ENCODE data around the gene MYOCOS. TPM values are rescaled to one million over a fixed set of nuclear protein-coding genes. Genes with fewer than 3 reads are reported as not detected.

Gene MYOCOS
- total RNA-seq, 1 experiment from 2014 or later: not detected

DNA sequence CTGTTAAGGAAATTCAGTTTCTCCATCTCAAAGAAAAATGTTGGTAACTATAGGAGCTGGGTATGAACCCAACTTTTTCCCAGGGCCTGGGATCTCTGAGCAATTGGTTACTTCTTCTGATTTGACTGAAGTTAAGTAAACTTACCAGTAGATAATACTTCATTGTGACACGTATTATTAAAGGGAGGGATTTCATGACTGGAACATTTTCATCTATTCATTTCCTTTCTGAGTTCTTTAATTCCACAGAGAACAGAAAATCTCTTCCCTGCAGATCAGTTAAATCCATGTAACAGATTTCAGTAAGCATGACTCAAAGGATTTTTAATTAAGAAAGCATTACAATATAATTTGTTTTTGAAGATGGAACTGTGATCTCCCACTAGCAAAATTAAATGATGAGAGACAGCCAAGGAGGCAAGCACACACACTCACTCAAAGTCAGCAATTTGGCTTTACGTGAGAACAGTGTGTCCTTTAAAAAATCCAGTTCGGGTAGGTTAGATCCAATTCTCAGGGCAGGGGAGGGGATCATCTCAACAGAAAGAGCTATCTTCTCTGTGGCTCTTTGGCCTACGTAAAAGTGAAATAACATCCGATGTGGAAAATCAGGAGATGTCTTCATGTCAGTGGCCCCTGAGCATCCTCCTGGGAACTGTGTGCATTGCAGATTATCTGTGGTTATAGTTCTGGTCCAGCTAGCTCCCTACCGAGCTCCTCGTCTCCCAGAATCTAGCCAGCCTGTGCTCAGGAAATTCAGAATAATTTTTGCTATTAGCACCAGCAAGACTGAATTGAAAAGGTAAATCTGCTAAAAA, 41.2 kb downstream of the MYOCOS start:
- H3K9me2 ChIP-seq (replicated peaks; ENCODE audit: low read length): no peaks in the 10 kb centered on the region
- peaks cover 48% of the 10 kb centered on the region for H3K27me3 ChIP-seq (ENCODE audit: low read length)
- H3K27ac ChIP-seq (ENCODE audit: low read length): no peak overlapping the region
- H3K36me3 ChIP-seq (ENCODE audit: low read depth, low read length): no peaks in the 10 kb centered on the region
- ChIA-PET POLR2A (ENCODE audit: unreplicated experiment) (interaction anchor here (0.7 kb wide), 1 partner anchor 9 kb away, joined by 3 read pairs; no protein-coding TSS in a partner anchor), CTCF (interaction anchor here (0.6 kb wide), 1 partner anchor 95 kb away, joined by 3 read pairs; no protein-coding TSS in a partner anchor)
- H3K4me2 ChIP-seq (ENCODE audit: low read length): no peak overlapping the region
- no TSS peak for BruUV-seq (replicated peaks)
- TF ChIP-seq, protein P1, sequence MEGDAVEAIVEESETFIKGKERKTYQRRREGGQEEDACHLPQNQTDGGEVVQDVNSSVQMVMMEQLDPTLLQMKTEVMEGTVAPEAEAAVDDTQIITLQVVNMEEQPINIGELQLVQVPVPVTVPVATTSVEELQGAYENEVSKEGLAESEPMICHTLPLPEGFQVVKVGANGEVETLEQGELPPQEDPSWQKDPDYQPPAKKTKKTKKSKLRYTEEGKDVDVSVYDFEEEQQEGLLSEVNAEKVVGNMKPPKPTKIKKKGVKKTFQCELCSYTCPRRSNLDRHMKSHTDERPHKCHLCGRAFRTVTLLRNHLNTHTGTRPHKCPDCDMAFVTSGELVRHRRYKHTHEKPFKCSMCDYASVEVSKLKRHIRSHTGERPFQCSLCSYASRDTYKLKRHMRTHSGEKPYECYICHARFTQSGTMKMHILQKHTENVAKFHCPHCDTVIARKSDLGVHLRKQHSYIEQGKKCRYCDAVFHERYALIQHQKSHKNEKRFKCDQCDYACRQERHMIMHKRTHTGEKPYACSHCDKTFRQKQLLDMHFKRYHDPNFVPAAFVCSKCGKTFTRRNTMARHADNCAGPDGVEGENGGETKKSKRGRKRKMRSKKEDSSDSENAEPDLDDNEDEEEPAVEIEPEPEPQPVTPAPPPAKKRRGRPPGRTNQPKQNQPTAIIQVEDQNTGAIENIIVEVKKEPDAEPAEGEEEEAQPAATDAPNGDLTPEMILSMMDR (conservative IDR thresholded peaks at IDR 0.05; ENCODE audit: low read depth, low read length): no peak
- intact Hi-C loops (cut with micrococcal nuclease): no loop called here
- H2AFZ ChIP-seq (ENCODE audit: low read length): no peak overlapping the region
- peaks cover 13% of the 10 kb centered on the region for H3K4me1 ChIP-seq (ENCODE audit: insufficient read depth, low read length)
- no peaks in the 10 kb centered on the region for H3K79me2 ChIP-seq (ENCODE audit: low read length)
- H3K4me3 ChIP-seq (ENCODE audit: low read length): no peak overlapping the region
- no peak for DNase-seq
- H4K20me1 ChIP-seq (ENCODE audit: low read length): no peaks in the 10 kb centered on the region
- H3F3A ChIP-seq (ENCODE audit: low read length, unreplicated experiment): no peaks in the 10 kb centered on the region
- H3K9ac ChIP-seq (ENCODE audit: low read length): no peak overlapping the region
- no peak for ATAC-seq
- H3K9me3 ChIP-seq (ENCODE audit: low read length): no peaks in the 10 kb centered on the region

DNA sequence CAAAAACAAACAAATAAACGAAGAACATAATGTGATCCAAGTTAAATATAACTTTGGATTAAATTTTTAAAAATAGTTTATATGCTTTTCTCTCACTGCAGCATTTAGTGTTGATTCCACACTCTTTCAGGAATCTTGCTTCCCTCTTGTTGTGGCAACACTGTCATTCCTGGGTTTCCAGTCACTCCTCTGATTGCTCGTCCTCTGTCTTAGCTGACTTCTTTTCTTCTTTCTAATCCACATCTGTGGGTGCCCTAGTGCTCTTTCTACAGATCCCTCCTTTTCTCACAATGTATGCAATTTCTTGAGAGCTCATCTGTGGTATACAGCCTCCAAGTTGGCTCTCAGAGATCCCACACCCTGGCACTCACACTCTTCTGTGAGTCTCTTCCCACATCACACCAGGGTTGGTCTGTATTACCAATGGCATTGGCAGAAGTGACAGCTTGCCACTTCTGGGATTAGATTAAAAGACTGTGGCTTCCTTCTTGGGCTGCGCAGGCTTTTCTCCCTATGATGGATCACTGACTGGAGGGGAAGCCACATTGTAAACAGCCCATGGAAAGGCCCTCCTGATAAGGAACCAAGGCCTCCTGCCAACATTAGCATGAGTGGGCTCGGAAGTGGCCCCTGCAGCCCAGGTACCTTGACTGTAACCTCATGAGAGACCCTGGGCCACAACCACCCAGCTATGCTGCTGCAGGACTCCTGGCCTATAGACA, 42.0 kb downstream of the MYOCOS start:
- TF ChIP-seq EZH2 (IDR thresholded peaks at IDR 0.05; ENCODE audit: low read length, unreplicated experiment) (no peak), EZH2phosphoT487 (IDR thresholded peaks at IDR 0.05; ENCODE audit: borderline replicate concordance, low read length) (no peak)
- TF ChIP-seq, protein P1 (conservative IDR thresholded peaks at IDR 0.05; ENCODE audit: low read depth, low read length): no peak
- H3K9ac ChIP-seq (ENCODE audit: low read length): no peak overlapping the region
- no peak overlapping the region for H3K4me2 ChIP-seq (ENCODE audit: low read length)
- no peaks in the 10 kb centered on the region for H4K20me1 ChIP-seq (ENCODE audit: low read length)
- H3K79me2 ChIP-seq (ENCODE audit: low read length): no peaks in the 10 kb centered on the region
- BruUV-seq (replicated peaks): no TSS peak
- ChIA-PET CTCF (no interaction called here), POLR2A (ENCODE audit: unreplicated experiment) (interaction anchor here (0.7 kb wide), 1 partner anchor 10 kb away, joined by 3 read pairs; no protein-coding TSS in a partner anchor)
- no peaks in the 10 kb centered on the region for H3K9me2 ChIP-seq (replicated peaks; ENCODE audit: low read length)
- H3K4me1 ChIP-seq (ENCODE audit: insufficient read depth, low read length): peaks cover 13% of the 10 kb centered on the region
- H3K27me3 ChIP-seq (ENCODE audit: low read length): peaks cover 53% of the 10 kb centered on the region
- DNase-seq (no peak), ATAC-seq (no peak)
- H2AFZ ChIP-seq (ENCODE audit: low read length): no peak overlapping the region
- no peaks in the 10 kb centered on the region for H3F3A ChIP-seq (ENCODE audit: low read length, unreplicated experiment)
- intact Hi-C loops (cut with micrococcal nuclease): no loop called here
- no peaks in the 10 kb centered on the region for H3K9me3 ChIP-seq (ENCODE audit: low read length)
- no peak overlapping the region for H3K4me3 ChIP-seq (ENCODE audit: low read length)
- no peak overlapping the region for H3K27ac ChIP-seq (ENCODE audit: low read length)
- no peaks in the 10 kb centered on the region for H3K36me3 ChIP-seq (ENCODE audit: low read depth, low read length)
